Upper lobe of left lung (tissue), 4 donors: ENCODE results near the gene ERF.

Source experiments
- CTCF ChIP-seq, 6 experiments: fragments of 450-650 bp in 4 of 6; fragments of 200-600 bp in 2 of 6; sonication (generic) in 2 of 6; IDR thresholded peaks; one replicate each; pipeline ENCODE4 v1.5.1; 2016 to 2019; ENCODE audit warnings: antibody characterized with exemption in 6 of 6
- EP300 ChIP-seq, 4 donors: sonication (generic); formaldehyde crosslinking; IDR thresholded peaks; one replicate each; pipeline ENCODE4 v1.5.1; 2017; ENCODE audit warnings: antibody characterized with exemption in 4 of 4, control low read depth in 2 of 4

- TF ChIP-seq CTCF (IDR thresholded peaks at IDR 0.05) (peak in 1 of 6 experiments; percentile 3), EP300 (IDR thresholded peaks at IDR 0.05) (no peak)
These were observed 15.6 kb upstream of the ERF start for GRCh38 chr19:42270346-42271044.
